NCI-H1436 treated with DMSO at 0.1 percent for 48 hours (cell line): ENCODE data around the gene STARD6.
"Not testable (repeated sequence)": the region's sequence is repeated elsewhere in the genome, so short reads cannot be mapped to it uniquely, and the experiment has no call there.

Source experiments
- DNase-seq: peaks from one replicate; lab custom pipeline; 2025; lab: John Stamatoyannopoulos, UW

STARD6 gene, protein sequence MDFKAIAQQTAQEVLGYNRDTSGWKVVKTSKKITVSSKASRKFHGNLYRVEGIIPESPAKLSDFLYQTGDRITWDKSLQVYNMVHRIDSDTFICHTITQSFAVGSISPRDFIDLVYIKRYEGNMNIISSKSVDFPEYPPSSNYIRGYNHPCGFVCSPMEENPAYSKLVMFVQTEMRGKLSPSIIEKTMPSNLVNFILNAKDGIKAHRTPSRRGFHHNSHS

GRCh38 chr18:54357660-54358494, at the start of gene STARD6, which contains the start of gene C18orf54:
TSS of gene STARD6 (minus strand) at chr18:54357858. CDS start at chr18:54354573, 3,285 bp downstream.
TSS of gene C18orf54 (plus strand) at chr18:54357906. CDS start at chr18:54360573, 2,667 bp downstream.
- DNase-seq = peak; percentile 62

- DNase-seq = no peak
These were observed 47.6 kb upstream of the STARD6 start for GRCh38 chr18:54405290-54405689.

- DNase-seq = no peak
These were observed 39.1 kb upstream of the STARD6 start for GRCh38 chr18:54396760-54397159.

DNA sequence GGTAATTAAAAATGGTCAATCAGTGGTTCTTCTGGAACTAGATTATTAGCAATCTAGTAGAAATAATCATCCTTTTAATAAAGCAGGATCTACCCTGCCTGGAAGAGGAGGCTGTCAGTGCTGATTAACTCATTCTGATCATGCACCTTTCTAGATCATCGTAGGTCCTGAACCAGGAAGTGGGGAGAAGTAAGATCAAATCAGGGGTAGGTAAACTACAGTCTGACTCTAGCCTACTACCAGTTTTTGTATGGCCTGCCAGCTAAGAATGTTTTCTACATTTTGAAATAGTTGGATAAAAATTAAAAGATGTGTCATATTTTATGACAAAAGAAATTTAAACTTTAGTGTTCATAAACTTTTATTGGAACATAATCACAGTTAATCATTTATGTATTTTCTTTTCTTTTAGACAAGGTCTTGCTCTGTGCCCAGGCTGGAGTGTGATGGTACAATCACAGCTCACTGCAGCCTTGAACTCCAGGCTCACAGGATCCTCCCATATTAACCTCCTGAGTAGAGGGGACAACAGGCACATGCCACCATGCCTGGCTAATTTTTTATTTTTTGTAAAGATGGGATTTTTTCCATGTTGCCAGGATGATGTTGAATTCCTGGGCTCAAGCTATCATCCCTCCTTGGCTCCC, 36.1 kb upstream of the STARD6 start:
- DNase-seq = no peak

GRCh38 chr18:54392543-54393023, 34.9 kb upstream of the STARD6 start:
- no peak for DNase-seq

DNA sequence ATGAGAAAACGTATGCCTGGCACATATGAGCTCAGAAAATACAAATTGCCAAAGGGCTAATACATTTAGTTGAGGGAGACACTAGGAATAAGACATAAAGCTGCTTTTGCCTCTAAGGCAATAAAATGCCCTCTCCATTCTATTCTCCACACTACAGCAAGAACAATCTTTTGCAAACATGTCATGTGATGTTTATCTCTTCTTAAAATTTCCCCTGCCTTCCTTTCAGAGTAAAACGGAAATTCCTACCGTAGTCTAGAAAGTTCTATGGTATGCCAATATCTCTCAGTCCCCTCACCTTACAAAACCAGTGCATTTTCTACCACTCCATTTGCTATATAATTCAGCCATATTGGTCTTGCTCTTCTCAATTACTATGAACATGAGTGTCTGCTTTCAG, 33.2 kb upstream of the STARD6 start:
- no peak for DNase-seq

GRCh38 chr18:54389143-54389505, 31.5 kb upstream of the STARD6 start:
- no peak for DNase-seq

DNA sequence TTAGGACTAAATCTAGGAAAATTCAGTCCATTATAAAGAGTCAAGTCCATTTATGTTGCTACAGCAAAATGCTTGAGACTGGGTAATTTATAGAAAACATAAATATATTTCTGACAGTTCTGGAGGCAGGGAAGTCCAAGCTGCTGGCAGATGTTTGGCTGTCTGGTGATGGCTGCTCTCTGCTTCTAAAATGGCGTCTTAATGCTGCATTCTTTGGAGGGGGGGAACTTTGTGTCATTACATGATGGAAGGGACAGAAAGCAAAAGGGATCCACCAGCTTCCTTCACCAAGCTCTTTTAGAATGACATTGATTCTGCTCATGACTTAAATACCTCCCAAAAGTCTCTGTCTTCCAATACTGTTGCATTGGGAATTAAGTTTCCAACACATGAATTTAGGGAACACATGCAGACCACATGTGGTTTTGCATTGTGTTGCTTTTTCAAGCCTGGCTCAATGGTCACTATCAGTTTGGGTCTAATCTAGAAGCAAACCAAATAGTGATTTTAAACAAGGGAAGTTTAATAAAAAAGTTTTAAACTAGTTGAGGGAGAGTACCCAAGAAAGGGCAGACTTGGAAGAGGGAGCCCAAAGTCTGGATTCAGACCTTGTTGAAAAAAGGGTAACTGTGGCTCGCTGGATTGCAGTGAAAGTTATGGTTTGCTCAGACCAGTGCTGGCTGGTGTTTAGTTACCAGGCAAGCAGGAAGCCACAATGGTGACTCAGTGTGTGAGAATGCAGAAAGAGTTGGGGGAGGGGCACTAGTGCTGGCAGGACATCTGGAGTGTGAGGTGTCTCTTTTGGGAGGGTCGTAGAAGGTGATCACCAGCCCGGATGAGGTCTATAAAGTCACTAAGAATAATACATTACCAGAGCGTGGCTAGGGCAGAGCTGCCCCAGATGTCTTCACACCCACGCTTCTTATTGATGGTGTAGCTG, 30.8 kb upstream of the STARD6 start:
- DNase-seq = no peak

DNA sequence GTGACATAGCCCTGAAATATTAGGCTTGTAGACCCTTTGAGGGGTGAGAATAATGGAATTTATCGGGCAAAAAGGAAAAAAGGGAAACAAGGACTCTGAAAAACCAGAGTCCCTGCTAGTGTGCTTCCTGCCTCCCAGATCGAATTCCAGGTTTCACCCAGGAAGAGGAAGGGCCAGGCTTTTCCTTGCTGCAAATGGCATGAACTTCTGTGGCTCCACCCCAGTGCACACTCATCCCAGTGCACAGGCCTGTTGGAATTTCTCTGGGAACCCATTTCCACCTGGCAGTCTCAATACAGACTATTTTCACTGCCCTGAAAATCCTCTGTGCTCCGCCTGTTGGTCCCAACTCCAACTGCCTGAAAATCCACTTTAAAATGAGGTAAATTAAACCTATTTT, 30.0 kb upstream of the STARD6 start:
- no peak for DNase-seq

DNA sequence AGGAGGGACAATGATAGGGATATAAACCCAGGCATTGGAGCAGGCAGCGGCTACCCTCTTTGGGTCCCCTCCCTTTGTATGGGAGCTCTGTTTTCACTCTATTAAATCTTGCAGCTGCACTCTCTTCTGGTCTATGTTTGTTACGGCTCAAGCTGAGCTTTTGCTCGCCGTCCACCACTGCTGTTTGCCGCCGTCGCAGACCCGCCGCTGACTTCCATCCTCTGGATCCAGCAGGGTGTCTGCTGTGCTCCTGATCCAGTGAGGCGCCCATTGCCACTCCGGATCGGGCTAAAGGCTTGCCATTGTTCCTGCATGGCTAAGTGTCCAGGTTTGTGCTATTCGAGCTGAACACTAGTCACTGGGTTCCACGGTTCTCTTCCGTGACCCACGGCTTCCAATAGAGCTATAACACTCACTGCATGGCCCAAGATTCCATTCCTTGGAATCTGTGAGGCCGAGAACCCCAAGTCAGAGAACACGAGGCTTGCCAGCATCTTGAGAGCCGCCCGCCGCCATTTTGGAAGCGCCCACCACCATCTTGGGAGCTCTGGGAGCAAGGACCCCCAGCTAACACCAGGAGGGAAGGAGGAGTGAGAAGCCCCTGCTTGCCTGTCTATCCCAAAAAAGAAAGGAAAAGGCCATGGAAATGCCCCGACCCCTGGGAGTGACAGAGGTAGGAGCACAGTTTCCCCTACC, 29.3 kb upstream of the STARD6 start:
- not testable (repeated sequence) for DNase-seq

DNA sequence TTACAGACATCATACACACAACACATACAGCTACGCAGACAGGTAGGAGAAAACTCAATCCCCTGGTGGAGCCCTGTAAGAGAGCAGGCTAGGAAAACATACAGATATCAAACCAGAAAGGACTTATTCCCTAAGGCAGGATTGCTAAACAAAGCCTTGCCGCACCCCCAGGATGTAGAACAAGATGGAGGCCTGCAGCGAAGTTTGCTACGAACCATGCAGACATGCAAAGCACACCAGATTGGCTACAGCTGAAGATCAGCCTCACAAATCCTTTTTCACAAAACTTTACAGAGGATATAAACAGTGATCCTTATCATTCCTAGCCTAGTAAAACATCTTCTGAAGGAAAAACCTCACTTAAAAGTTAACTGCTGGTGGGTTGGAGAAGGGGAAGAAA, 28.4 kb upstream of the STARD6 start:
- no peak for DNase-seq

DNA sequence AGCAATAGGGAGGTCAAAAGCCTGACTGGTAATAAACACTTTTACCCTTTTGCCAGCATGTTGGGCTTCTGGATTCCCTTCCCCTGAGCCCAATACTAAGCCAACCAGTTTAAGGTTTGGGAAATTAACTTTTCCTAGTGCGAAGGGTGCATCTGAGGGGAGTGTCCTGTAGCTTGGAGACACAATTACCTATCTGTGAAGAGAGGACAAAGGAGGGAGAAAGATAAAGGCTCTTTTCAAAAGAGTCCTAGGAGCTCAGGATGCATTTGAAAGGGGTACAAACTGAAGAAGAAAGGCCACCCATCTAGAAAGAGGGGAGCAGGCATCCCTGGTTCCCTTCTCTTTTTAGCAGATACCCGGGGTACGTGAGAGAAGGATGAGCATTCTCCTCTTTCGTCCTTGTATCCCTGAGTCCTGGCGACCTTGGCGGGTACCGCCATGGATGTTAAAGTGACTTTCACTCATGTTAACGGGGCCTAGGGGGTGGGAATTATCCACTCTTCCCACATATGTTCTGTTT, 25.1 kb upstream of the STARD6 start:
- no peak for DNase-seq

DNA sequence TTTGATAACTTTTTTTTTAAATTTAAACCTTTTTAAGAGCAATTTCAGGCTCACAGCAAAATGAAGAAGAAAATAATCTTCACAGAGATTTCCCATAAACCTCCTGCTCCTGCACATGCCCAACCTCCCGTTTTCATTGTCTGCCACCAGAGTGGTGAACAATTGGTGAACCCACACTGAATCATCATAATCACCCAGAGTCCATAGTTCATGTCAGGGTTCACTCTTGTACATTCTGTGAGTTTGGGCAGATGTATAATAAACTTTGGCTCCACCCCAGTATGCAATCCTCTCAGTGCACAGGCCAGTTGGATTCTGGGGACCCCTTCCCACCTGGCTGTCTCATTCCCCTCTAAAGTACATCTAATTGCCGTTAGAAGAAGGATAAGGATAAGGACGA, 24.4 kb upstream of the STARD6 start:
- DNase-seq = no peak

DNA sequence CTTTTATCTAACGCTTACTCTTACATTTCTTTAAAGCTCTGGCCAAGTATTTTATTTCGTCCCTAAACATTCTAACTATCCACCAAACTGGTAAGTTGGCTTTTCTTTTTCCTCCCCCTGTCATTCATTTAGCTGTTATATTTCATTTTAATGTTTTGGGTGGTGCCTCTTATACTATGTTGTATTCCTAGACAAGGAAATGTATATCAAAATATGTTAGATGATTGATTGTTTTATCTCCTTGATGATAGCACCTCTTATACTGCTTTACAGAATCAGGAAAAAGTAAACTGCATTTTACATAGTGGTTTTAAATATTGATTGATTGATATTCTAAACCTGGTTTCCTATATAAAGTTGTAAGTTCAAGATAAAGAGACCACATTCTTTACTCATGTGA, 24.0 kb upstream of the STARD6 start:
- no peak for DNase-seq

GRCh38 chr18:54378057-54378456, 20.4 kb upstream of the STARD6 start:
- no peak for DNase-seq

DNA sequence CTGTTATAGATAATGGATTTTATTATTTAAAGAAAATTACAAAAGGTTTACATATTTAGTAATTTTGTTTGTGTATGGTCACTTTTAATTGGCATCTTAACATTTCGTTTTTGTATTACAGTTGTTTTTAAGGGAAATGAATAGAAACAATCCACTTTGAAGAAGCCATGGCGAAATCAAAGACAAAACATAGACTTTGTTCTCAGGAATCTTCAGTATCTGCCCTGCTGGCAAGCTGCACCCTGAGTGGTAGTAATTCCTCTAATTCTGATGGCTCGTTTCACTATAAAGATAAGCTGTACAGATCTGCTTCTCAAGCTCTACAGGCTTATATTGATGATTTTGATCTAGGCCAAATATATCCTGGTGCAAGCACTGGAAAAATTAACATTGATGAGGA, 2.7 kb upstream of the STARD6 start:
- DNase-seq = no peak

DNA sequence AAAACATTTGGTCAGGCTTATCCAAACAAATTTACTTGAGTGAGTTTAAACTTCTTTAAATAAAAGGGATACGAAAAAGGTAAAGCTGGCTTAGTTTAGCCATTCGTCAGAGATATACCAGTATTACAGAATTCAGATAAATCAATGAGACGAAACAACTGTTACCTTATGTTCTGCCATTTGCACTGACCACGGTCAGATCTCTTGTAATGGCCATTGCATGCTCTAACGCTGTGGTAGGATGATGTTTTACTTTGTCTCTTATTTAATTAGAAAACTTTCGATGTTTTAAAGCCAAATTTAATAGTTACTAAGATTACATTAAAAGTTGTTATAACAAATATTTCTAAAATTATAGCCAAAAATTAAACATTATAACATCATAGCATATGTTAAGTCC, 1.6 kb upstream of the STARD6 start:
- no peak for DNase-seq

- no peak for DNase-seq
These were observed 910 bp upstream of the STARD6 start for GRCh38 chr18:54358495-54359040.

- no peak for DNase-seq
These were observed 487 bp downstream of the STARD6 start for GRCh38 chr18:54357082-54357659.

- no peak for DNase-seq
These were observed 6.5 kb downstream of the STARD6 start for GRCh38 chr18:54351186-54351585.
